Measurements from ENCODE around the gene AARS2.

GRCh38 chr6:44361947-44362346, 48.8 kb upstream of the AARS2 start:
- no peak for TF ChIP-seq POLR2AphosphoS5 (IDR thresholded peaks at IDR 0.05; ENCODE audit: low read depth, low read length)
- TF ChIP-seq POLR2A (IDR thresholded peaks at IDR 0.05; ENCODE audit: low read depth, low read length) = no peak
- no peak for TF ChIP-seq SPI1 (IDR thresholded peaks at IDR 0.05; ENCODE audit: low read depth, low read length)
- no peak for TF ChIP-seq TAF1 (IDR thresholded peaks at IDR 0.05; ENCODE audit: low read depth, low read length)

All from GM12891 (cell line).